ENCODE data around the gene EDA. TPM values are rescaled to one million over a fixed set of nuclear protein-coding genes. Genes with fewer than 3 reads are reported as not detected.

Gene EDA
- total RNA-seq, 2 experiments from 2014 or later = 1.3 to 1.4 TPM

DNA sequence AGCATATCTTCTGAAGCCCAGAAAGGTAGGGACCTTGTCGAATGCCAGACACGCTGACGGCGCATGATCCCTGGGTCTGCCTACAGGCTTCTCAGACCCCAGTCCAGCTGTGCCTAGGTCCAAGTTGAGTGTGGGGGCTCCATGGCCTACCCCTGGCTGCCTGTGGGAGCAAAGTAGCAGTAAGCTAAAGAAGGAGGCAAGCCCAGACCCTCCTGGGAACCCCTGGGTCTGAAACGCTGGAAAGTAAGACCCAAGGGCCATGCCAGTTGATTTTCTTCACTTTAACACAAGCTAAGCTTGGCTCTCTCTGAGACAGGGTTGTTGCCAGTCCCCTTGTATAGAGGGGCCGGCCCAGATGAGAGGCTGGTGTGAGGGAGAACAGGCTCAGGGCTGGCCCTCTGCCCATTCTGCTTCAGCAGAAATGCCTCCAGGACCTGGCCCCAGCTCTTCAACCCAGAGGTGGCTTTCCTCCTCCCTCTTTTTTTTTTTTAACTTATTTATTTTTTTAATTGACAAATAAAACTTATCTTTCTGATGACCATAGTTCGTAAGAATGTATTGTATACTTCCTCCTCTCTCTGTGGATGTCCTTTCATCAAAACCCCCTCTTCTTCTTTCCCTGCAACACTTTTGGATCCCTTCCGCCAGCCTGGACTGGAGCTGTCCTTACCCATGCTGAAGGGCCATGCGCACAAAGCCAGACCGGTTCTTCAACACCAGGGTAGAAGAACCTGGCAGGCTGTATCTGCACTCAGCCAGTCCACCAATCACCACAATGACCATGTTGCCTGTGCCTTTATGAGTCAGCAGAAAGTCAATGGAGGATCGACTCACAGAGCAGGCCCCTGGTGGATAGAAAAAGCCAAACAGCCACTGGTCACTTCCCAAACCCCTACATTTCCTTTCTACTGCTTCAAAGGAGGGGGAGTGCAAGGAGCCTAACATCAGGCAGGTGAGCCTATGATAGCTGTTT, 426.8 kb downstream of the EDA start:
- Mint-ChIP-seq H3K9me3 (no peaks in the 10 kb centered on the region), H3K4me1 (no peaks in the 10 kb centered on the region), H3K4me3 (no peak overlapping the region), H3K27ac (no peak overlapping the region), H3K27me3 (no peaks in the 10 kb centered on the region), H3K36me3 (no peaks in the 10 kb centered on the region)
- no peak for DNase-seq

DNA sequence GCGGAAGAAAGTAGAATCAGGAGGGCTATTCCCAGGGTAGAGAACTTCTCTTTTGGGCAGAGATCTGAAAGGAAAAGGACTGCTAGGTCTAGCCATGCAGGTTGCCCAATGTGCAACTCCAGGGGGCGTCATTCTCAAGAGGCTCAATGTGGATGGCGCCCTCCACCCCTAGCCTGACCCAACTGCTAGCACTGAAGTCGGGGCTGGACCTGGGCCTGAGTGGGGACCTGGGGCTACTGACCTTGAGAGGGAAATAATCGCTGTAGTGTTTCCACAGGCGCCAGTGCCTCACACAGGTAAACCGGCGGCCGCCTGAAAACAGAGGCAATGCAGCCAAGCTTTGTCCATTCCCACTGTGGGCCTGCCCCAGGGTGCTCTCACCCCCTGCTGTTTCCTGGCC, 427.8 kb downstream of the EDA start:
- Mint-ChIP-seq H3K4me1 (no peaks in the 10 kb centered on the region), H3K4me3 (no peak overlapping the region), H3K27ac (no peak overlapping the region), H3K27me3 (no peaks in the 10 kb centered on the region), H3K9me3 (no peaks in the 10 kb centered on the region), H3K36me3 (no peaks in the 10 kb centered on the region)
- no peak for DNase-seq

- Mint-ChIP-seq H3K36me3 (no peaks in the 10 kb centered on the region), H3K9me3 (no peaks in the 10 kb centered on the region), H3K27me3 (no peaks in the 10 kb centered on the region), H3K4me1 (no peaks in the 10 kb centered on the region), H3K27ac (no peak overlapping the region), H3K4me3 (no peak overlapping the region)
- DNase-seq = no peak
Observed at GRCh38 chrX:70044541-70045245, 428.8 kb downstream of the EDA start.

DNA sequence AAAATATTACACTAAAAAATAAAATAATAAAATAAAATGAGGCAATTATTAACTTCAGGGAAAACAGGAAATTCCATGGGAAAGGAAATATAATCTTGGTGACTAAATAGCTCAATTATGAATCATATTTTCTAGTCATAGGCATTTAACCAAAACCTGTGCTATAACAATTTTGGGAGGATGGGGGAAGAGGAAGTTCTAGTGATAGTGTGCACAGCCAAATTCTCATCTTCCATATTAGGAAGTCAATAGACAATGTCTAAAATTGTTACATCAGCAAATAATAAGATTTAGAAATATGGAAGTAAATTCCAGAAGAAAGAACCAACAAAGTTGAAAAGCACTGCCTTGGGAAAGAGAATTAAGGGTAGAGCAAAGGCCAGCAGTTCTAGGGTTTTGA, 431.1 kb downstream of the EDA start:
- no peaks in the 10 kb centered on the region for H3K4me1 Mint-ChIP-seq
- no peak overlapping the region for H3K4me3 Mint-ChIP-seq
- no peaks in the 10 kb centered on the region for H3K36me3 Mint-ChIP-seq
- no peak for DNase-seq
- H3K27ac Mint-ChIP-seq = no peak overlapping the region
- no peaks in the 10 kb centered on the region for H3K9me3 Mint-ChIP-seq
- peaks cover 4% of the 10 kb centered on the region for H3K27me3 Mint-ChIP-seq

DNA sequence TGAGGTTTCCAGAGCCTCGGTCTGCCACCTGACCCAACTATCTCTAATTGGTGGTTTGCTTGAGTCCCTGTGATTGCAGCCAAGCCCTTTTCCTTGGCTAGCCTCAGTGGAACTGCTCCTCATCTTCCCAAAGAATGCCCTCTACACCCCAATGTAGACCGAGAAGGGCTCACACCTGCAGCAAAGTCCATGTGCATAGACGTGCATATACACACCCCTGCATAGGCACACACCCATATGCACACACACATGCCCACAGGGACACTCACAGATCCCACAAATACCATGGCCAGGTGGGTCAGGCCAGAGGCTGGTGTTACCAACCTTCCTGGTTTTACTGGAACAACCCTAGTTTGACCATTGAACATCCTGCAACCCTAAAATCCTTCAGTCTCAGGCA, 433.5 kb downstream of the EDA start:
- Mint-ChIP-seq H3K4me1 (no peaks in the 10 kb centered on the region), H3K36me3 (no peaks in the 10 kb centered on the region), H3K4me3 (no peak overlapping the region), H3K27me3 (peaks cover 4% of the 10 kb centered on the region), H3K9me3 (no peaks in the 10 kb centered on the region), H3K27ac (no peak overlapping the region)
- DNase-seq = no peak

DNA sequence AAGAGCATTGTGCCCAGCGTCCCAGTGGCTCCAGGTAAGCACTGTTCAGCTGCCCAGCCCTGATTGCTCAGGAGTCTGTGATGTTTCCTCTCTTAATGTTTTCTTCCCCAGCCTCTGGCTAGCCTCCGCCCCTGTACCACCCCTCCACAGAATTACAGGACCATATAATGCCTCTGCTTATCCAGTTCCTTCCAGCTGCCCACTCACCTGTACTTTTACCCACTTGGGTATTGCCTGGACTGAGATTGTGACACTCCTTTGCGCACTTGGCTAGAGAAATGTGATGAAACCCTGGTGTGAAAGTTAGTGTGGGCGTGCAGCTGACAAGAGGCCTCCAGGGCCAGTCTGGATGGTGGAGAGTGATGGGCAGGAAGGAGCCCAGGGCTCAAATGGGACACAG, 434.0 kb downstream of the EDA start, which contains the start of gene AWAT2:
TSS of gene AWAT2 (minus strand) at position 14 of the 400 bp plus-strand sequence. CDS start at position 8, 6 bp downstream.
- Mint-ChIP-seq H3K27me3 (peaks cover 4% of the 10 kb centered on the region), H3K4me3 (no peak within 1 kb of the TSS), H3K4me1 (no peaks in the 10 kb centered on the region), H3K36me3 (no peaks in the 10 kb centered on the region), H3K9me3 (no peaks in the 10 kb centered on the region), H3K27ac (no peak within 1 kb of the TSS)
- no peak for DNase-seq

GRCh38 chrX:70052895-70053615, 437.1 kb downstream of the EDA start:
- Mint-ChIP-seq H3K36me3 (no peaks in the 10 kb centered on the region), H3K4me3 (no peak overlapping the region), H3K9me3 (no peaks in the 10 kb centered on the region), H3K27me3 (peaks cover 4% of the 10 kb centered on the region), H3K4me1 (no peaks in the 10 kb centered on the region), H3K27ac (no peak overlapping the region)
- DNase-seq = no peak

DNA sequence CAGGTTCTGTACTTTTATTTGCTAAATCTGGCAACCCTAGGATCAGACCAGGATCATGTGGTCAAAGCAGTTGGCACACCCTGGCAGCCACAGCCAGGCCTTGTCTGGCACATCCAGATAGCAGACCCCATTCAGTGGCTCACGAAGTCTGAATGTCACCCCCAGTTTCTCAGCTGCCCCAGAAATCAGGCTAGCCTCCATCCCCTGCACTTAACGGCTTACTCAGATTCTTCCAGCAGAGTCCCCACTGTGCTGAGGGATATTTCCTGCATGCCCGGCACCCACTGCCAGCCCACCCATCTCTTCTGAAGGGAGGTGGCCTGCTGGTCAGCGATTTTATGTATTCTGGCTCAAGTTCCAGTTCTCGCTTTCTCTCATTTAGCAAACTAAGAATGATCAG, 438.5 kb downstream of the EDA start:
- H3K36me3 Mint-ChIP-seq = no peaks in the 10 kb centered on the region

GRCh38 chrX:70062076-70062475, 446.2 kb downstream of the EDA start, which contains the start of gene OTUD6A:
Gene OTUD6A (plus strand): TSS chrX:70062457. CDS start chrX:70062525, 68 bp downstream.
- H3K27me3 Mint-ChIP-seq = peaks cover 6% of the 10 kb centered on the region

More for the DNA sequence above, 438.5 kb downstream of the EDA start:
- DNase-seq = no peak
- Mint-ChIP-seq H3K4me1 (no peaks in the 10 kb centered on the region), H3K27me3 (peaks cover 4% of the 10 kb centered on the region), H3K27ac (no peak overlapping the region), H3K9me3 (no peaks in the 10 kb centered on the region), H3K4me3 (no peak overlapping the region)

DNA sequence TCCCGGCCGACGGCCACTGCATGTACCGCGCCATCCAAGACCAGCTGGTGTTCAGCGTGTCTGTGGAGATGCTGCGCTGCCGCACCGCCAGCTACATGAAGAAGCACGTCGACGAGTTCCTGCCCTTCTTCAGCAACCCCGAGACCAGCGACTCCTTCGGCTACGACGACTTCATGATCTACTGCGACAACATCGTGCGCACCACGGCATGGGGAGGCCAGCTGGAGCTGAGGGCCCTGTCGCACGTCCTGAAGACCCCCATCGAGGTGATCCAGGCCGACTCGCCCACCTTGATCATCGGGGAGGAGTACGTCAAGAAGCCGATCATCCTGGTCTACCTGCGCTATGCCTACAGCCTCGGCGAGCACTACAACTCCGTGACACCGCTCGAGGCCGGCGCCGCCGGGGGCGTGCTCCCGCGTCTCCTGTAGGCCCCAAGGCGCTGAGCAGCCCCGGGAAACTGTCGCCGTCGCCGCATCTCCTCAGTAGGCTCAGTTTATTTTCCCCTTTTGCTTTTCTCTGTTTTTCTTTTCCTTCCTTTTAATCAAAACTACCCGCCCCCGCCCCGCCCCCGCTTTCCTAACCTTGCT, 447.1 kb downstream of the EDA start:
- no peak for DNase-seq
- Mint-ChIP-seq H3K4me1 (no peaks in the 10 kb centered on the region), H3K36me3 (no peaks in the 10 kb centered on the region), H3K9me3 (no peaks in the 10 kb centered on the region), H3K27ac (no peak overlapping the region), H3K4me3 (no peak overlapping the region), H3K27me3 (peaks cover 6% of the 10 kb centered on the region)

More at GRCh38 chrX:70062076-70062475, 446.2 kb downstream of the EDA start, which contains the start of gene OTUD6A:
- Mint-ChIP-seq H3K4me1 (no peaks in the 10 kb centered on the region), H3K4me3 (no peak within 1 kb of the TSS), H3K9me3 (no peaks in the 10 kb centered on the region), H3K36me3 (no peaks in the 10 kb centered on the region), H3K27ac (no peak within 1 kb of the TSS)
- DNase-seq = no peak

DNA sequence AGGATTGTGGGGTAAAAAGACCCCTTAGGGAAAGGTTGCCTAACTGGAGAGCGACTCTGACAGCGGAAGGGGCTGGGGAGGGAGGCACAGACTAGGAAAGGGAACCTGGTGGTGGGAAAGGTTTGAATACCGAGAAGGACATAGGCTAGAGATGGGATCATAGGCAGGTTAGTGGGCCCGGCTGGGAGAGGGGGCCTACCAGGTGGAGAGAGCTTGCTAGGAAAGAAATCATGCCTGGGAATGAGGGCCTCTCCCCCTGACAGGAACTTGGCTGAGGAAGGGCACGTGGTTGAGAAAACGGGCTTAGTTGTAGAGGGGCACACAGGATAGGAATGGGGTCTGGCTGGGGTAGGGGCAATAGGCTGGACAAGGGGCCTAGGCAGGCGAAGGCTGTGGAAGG, 450.7 kb downstream of the EDA start:
- Mint-ChIP-seq H3K4me1 (no peaks in the 10 kb centered on the region), H3K4me3 (no peak overlapping the region), H3K27me3 (peaks cover 6% of the 10 kb centered on the region), H3K9me3 (no peaks in the 10 kb centered on the region), H3K36me3 (no peaks in the 10 kb centered on the region), H3K27ac (no peak overlapping the region)
- no peak for DNase-seq

DNA sequence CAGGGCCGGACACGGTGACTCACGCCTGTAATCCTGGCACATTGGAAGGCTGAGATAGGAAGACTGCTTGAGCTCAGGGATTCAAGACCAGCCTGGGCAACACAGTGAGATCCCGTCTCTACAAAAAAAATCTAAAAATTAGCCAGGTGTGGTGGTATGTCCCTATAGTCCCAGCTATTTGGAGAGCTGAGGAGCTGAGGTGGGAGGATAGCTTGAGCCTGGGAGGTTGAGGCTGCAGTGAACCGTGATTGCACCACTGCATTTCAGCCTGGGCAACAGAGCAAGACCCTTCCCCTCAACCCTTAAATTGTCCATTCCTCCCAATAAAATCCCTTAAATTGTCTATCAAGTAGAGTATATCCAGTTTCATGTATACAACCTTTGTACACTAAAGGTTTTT, 463.4 kb downstream of the EDA start:
- Mint-ChIP-seq H3K4me1 (no peaks in the 10 kb centered on the region), H3K4me3 (no peak overlapping the region), H3K27ac (no peak overlapping the region), H3K9me3 (no peaks in the 10 kb centered on the region), H3K27me3 (no peaks in the 10 kb centered on the region), H3K36me3 (no peaks in the 10 kb centered on the region)
- no peak for DNase-seq

DNA sequence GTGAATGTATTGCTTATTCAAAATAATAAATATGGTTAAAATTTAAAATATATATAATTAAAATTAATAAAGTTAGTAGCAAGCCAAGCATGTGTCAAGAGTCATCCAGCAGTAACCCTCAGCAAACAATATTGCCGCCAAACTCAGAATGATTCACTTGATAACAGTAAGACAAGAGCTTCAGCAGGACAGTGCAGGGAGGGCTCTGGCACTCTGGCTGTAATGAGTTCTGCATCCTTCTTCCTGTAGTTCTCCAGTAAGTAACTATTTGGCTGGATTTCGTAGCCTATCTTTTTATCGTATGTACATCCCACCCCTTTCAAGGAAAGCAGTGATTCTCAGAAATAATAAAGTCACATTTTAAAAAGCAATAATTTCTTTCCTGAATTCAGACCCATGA, 464.0 kb downstream of the EDA start:
- no peaks in the 10 kb centered on the region for H3K9me3 Mint-ChIP-seq
- H3K27me3 Mint-ChIP-seq = no peaks in the 10 kb centered on the region
- no peaks in the 10 kb centered on the region for H3K36me3 Mint-ChIP-seq
- no peak overlapping the region for H3K4me3 Mint-ChIP-seq
- H3K27ac Mint-ChIP-seq = no peak overlapping the region
- DNase-seq = no peak
- no peaks in the 10 kb centered on the region for H3K4me1 Mint-ChIP-seq

DNA sequence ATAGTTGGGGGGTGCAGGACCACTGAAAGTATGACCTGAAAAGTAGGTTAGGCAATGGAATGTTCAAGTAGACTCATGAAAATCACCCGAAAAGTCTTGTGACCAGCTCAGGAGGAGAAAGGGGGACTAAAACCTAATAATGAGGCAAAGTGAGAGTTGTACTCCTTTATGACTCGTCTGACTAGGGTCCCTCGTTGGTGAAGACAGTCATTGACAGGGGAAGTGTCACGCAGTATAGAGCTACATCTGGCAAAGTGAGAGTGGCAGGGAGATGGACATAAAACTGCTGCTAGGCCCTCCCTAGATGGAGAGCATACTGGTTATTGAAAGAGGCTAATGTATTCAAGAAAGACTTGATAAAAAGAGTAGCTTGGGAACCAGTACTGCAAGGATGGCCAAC, 466.8 kb downstream of the EDA start:
- Mint-ChIP-seq H3K4me1 (no peaks in the 10 kb centered on the region), H3K4me3 (no peak overlapping the region), H3K27me3 (no peaks in the 10 kb centered on the region), H3K27ac (no peak overlapping the region), H3K36me3 (no peaks in the 10 kb centered on the region), H3K9me3 (no peaks in the 10 kb centered on the region)
- DNase-seq = no peak
